ENCODE measurements around the gene SPSB1.

DNA sequence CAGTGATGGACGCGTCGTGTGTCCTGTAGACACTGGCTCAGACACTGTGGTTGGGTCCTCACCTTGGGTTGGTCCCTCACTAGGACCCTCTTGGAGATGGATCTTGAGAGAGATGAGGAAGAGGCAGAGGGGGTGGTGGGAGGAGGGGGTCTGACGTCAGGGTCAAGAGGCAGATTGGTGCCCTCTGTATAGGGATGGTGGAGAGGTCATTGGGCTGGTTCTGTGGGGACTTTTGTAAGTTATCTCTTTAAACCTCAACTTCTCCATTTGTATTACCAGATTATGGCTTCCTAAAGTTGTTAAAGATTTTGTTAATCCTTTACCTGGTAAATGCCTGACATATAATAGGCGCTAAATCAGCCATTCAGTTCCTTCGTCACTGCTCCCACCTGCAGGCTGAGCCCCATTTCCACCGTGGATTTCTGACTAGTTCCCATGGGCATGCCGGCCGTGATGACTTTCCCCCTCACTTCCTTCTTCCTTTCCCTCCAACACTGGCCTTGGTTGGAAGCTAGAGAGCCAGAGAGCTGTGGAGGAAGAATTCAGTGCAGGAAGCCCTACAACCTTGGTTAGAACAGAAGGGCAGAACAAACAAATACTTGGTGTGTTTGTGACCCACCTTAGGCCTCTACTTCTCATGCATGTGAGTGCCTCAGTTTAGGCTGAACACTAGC is 49.5 kb upstream of the SPSB1 start:
- TF ChIP-seq, protein P1, sequence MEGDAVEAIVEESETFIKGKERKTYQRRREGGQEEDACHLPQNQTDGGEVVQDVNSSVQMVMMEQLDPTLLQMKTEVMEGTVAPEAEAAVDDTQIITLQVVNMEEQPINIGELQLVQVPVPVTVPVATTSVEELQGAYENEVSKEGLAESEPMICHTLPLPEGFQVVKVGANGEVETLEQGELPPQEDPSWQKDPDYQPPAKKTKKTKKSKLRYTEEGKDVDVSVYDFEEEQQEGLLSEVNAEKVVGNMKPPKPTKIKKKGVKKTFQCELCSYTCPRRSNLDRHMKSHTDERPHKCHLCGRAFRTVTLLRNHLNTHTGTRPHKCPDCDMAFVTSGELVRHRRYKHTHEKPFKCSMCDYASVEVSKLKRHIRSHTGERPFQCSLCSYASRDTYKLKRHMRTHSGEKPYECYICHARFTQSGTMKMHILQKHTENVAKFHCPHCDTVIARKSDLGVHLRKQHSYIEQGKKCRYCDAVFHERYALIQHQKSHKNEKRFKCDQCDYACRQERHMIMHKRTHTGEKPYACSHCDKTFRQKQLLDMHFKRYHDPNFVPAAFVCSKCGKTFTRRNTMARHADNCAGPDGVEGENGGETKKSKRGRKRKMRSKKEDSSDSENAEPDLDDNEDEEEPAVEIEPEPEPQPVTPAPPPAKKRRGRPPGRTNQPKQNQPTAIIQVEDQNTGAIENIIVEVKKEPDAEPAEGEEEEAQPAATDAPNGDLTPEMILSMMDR (conservative IDR thresholded peaks at IDR 0.05; ENCODE audit: low read depth in 2 of 2), result no peak
- TF ChIP-seq JUNB (IDR thresholded peaks at IDR 0.05; ENCODE audit: unreplicated experiment), result no peak
- no peak for TF ChIP-seq ZNF114 (CRISPR knock-in tag; IDR thresholded peaks at IDR 0.05)
- TF ChIP-seq POLR2AphosphoS5 (IDR thresholded peaks at IDR 0.05; ENCODE audit: low read depth), result no peak
- no peak for TF ChIP-seq EZH2 (IDR thresholded peaks at IDR 0.05; ENCODE audit: low read depth, unreplicated experiment)
- TF ChIP-seq EZH2phosphoT487 (IDR thresholded peaks at IDR 0.05; ENCODE audit: unreplicated experiment), result no peak
- no peak for TF ChIP-seq CREB1 (CRISPR knock-in tag; IDR thresholded peaks at IDR 0.05; ENCODE audit: low read depth)

Data from GM23338 (cell line).